ACHN (cell line): ENCODE results near the gene CZIB.

Source experiments
- DNase-seq: peaks from one replicate; pipeline ENCODE4 v3.0.0-alpha.2; 2015
- in situ Hi-C: cut with HindIII; loops from 2 replicates; pipeline ENCODE4 v1.10.0; 2017; ENCODE audit warnings: low sequenced_read_pairs, low pct_ligation_motif_present, low pct_unique_long_range_greater_than_20kb

CZIB gene

GRCh38 chr1:53220171-53220961, at the start of gene CZIB:
CZIB (minus strand) TSS chr1:53220634; CDS start chr1:53220575, 59 bp downstream.
- DNase-seq, result peak; percentile 88
- in situ Hi-C loops, result no loop called here

- in situ Hi-C loops, result no loop called here
Measured at GRCh38 chr1:53270107-53270506, 49.7 kb upstream of the CZIB start.

GRCh38 chr1:53267761-53268160, 47.3 kb upstream of the CZIB start:
- no peak for DNase-seq
- in situ Hi-C loops, result no loop called here

More at GRCh38 chr1:53270107-53270506, 49.7 kb upstream of the CZIB start:
- no peak for DNase-seq

- in situ Hi-C loops, result no loop called here
- DNase-seq, result peak; percentile 23
Measured at GRCh38 chr1:53266038-53266437, 45.6 kb upstream of the CZIB start.

GRCh38 chr1:53265581-53265980, 45.1 kb upstream of the CZIB start:
- DNase-seq, result no peak
- in situ Hi-C loops, result no loop called here

- no peak for DNase-seq
- in situ Hi-C loops, result no loop called here
Measured at GRCh38 chr1:53264048-53264447, 43.6 kb upstream of the CZIB start.

GRCh38 chr1:53262000-53262399, 41.6 kb upstream of the CZIB start:
- in situ Hi-C loops, result no loop called here
- DNase-seq, result no peak

GRCh38 chr1:53260631-53261247, 40.3 kb upstream of the CZIB start:
- DNase-seq, result no peak
- in situ Hi-C loops, result no loop called here

- in situ Hi-C loops, result no loop called here
- DNase-seq, result no peak
Measured at GRCh38 chr1:53259932-53260331, 39.5 kb upstream of the CZIB start.

GRCh38 chr1:53258216-53258615, 37.8 kb upstream of the CZIB start:
- DNase-seq, result no peak
- in situ Hi-C loops, result no loop called here

- in situ Hi-C loops, result no loop called here
- no peak for DNase-seq
Measured at GRCh38 chr1:53257454-53258081, 37.1 kb upstream of the CZIB start.

GRCh38 chr1:53256511-53257453, 36.3 kb upstream of the CZIB start:
- in situ Hi-C loops, result no loop called here

GRCh38 chr1:53255031-53255430, 34.6 kb upstream of the CZIB start:
- in situ Hi-C loops, result no loop called here
- no peak for DNase-seq

More at GRCh38 chr1:53256511-53257453, 36.3 kb upstream of the CZIB start:
- no peak for DNase-seq

- in situ Hi-C loops, result no loop called here
- DNase-seq, result no peak
Measured at GRCh38 chr1:53254011-53254640, 33.7 kb upstream of the CZIB start.

- in situ Hi-C loops, result no loop called here
Measured at GRCh38 chr1:53250325-53250724, 29.9 kb upstream of the CZIB start.

GRCh38 chr1:53249706-53250105, 29.3 kb upstream of the CZIB start:
- no peak for DNase-seq
- in situ Hi-C loops, result no loop called here

More at GRCh38 chr1:53250325-53250724, 29.9 kb upstream of the CZIB start:
- no peak for DNase-seq

GRCh38 chr1:53246261-53247134, 26.1 kb upstream of the CZIB start:
- peak; percentile 70 for DNase-seq
- in situ Hi-C loops, result no loop called here
